GM23338 (cell line): ENCODE data around the gene KMT2E. TPM values are rescaled to one million over a fixed set of nuclear protein-coding genes. Genes with fewer than 3 reads are reported as not detected.

Experiments used
- ATAC-seq: fragments of 200-7000 bp; cut with Tn5 transposase; 3 replicates; pipeline ENCODE4 v1.9.1; 2020
- DNase-seq: peaks from one replicate; pipeline ENCODE4 v3.0.0-alpha.2; 2015; ENCODE audit warnings: low spot score
- H2AFZ ChIP-seq: fragments of 200-600 bp; sonication (generic); 2 replicates; pipeline ENCODE4 v1.8.0; 2016; ENCODE audit warnings: antibody characterized with exemption, mild to moderate bottlenecking, moderate library complexity
- H3F3A ChIP-seq: fragments of 200-600 bp; sonication (generic); replicated peaks from 2 replicates; pipeline ENCODE4 v1.8.0; 2017; ENCODE audit warnings: antibody characterized with exemption, mixed run types, low read depth
- H3K27ac ChIP-seq: fragments of 200-600 bp; sonication (generic); 2 replicates; pipeline ENCODE4 v1.6.1; 2016; ENCODE audit warnings: low read depth
- H3K27me3 ChIP-seq: fragments of 200-600 bp; sonication (generic); 2 replicates; pipeline ENCODE4 v1.8.0; 2016; ENCODE audit warnings: mild to moderate bottlenecking, mixed run types, moderate library complexity; ENCODE audit not compliant: insufficient read depth
- H3K36me3 ChIP-seq: fragments of 200-600 bp; sonication (generic); 2 replicates; pipeline ENCODE4 v1.8.0; 2016; ENCODE audit warnings: mild to moderate bottlenecking; ENCODE audit not compliant: insufficient read depth
- H3K4me1 ChIP-seq: fragments of 200-600 bp; sonication (generic); 2 replicates; pipeline ENCODE4 v1.8.0; 2016; ENCODE audit warnings: mild to moderate bottlenecking, moderate library complexity; ENCODE audit not compliant: insufficient read depth
- H3K4me2 ChIP-seq: fragments of 200-600 bp; sonication (generic); 2 replicates; pipeline ENCODE4 v1.7.1; 2017; ENCODE audit warnings: mixed run types
- H3K4me3 ChIP-seq: fragments of 200-600 bp; sonication (generic); 2 replicates; pipeline ENCODE4 v1.6.1; 2016; ENCODE audit warnings: mixed run types
- H3K79me2 ChIP-seq: fragments of 200-600 bp; sonication (generic); replicated peaks from 2 replicates; pipeline ENCODE4 v1.8.0; 2017; ENCODE audit warnings: mild to moderate bottlenecking; ENCODE audit not compliant: insufficient read depth
- H3K9me2 ChIP-seq: fragments of 200-600 bp; sonication (generic); 2 replicates; pipeline ENCODE4 v1.8.0; 2017; ENCODE audit not compliant: insufficient read depth
- H4K20me1 ChIP-seq: fragments of 200-600 bp; sonication (generic); replicated peaks from 2 replicates; pipeline ENCODE4 v1.8.0; 2017; ENCODE audit warnings: mild to moderate bottlenecking; ENCODE audit not compliant: insufficient read depth
- H3K27ac Mint-ChIP-seq: 2 replicates; pipeline ENCODE4 v1.8.0; 2020; ENCODE audit warnings: inconsistent platforms, mild to moderate bottlenecking, moderate library complexity, mixed read lengths
- H3K27me3 Mint-ChIP-seq: 3 replicates; pipeline ENCODE4 v1.8.0; 2022; ENCODE audit warnings: low read depth, mild to moderate bottlenecking, moderate library complexity, mixed read lengths, inconsistent platforms; ENCODE audit not compliant: insufficient read depth, poor library complexity
- H3K36me3 Mint-ChIP-seq: 3 replicates; pipeline ENCODE4 v1.8.0; 2021; ENCODE audit warnings: low read depth, mild to moderate bottlenecking, inconsistent platforms, moderate library complexity, mixed read lengths
- H3K4me1 Mint-ChIP-seq: 3 replicates; pipeline ENCODE4 v1.8.0; 2020; ENCODE audit warnings: mild to moderate bottlenecking, inconsistent platforms, mixed read lengths
- H3K4me3 Mint-ChIP-seq: 3 replicates; pipeline ENCODE4 v1.8.0; 2021; ENCODE audit warnings: moderate library complexity, mild to moderate bottlenecking, inconsistent platforms, mixed read lengths
- H3K9me3 Mint-ChIP-seq: 3 replicates; pipeline ENCODE4 v1.8.0; 2020; ENCODE audit warnings: moderate library complexity, mild to moderate bottlenecking, inconsistent platforms, mixed read lengths
- CREB1 ChIP-seq: fragments of 250-450 bp; sonication (Bioruptor Pico); IDR thresholded peaks from 2 replicates; pipeline ENCODE4 v1.5.0; 2020; ENCODE audit warnings: low read depth, mild to moderate bottlenecking, moderate library complexity
- CTCF ChIP-seq, 2 experiments: fragments of 200-600 bp in 1 of 2; sonication (generic) in 1 of 2; conservative IDR thresholded peaks; 2 replicates each; pipeline versions ENCODE4 v1.5.1 to v1.6.1; 2016 to 2017; ENCODE audit warnings: antibody characterized with exemption in 2 of 2, low read depth in 2 of 2, mild to moderate bottlenecking in 2 of 2, moderate library complexity in 1 of 2
- EZH2 ChIP-seq: fragments of 200-600 bp; sonication (generic); IDR thresholded peaks from one replicate; pipeline ENCODE4 v1.8.0; 2017; ENCODE audit warnings: antibody characterized with exemption, mild to moderate bottlenecking, low read depth; ENCODE audit not compliant: unreplicated experiment
- EZH2phosphoT487 ChIP-seq: fragments of 200-600 bp; sonication (generic); IDR thresholded peaks from one replicate; pipeline ENCODE4 v1.8.1; 2018; ENCODE audit warnings: antibody characterized with exemption; ENCODE audit not compliant: unreplicated experiment
- JUNB ChIP-seq: IDR thresholded peaks from one replicate; pipeline ENCODE4 v1.6.1; 2016; ENCODE audit warnings: antibody characterized with exemption; ENCODE audit not compliant: unreplicated experiment
- NANOG ChIP-seq: IDR thresholded peaks from 2 replicates; pipeline ENCODE4 v1.6.1; 2016; ENCODE audit warnings: antibody characterized with exemption, borderline replicate concordance
- POLR2AphosphoS5 ChIP-seq: IDR thresholded peaks from 2 replicates; pipeline ENCODE4 v1.6.1; 2016; ENCODE audit warnings: antibody characterized with exemption, low read depth
- STAT1 ChIP-seq: IDR thresholded peaks from one replicate; pipeline ENCODE4 v1.6.1; 2016; ENCODE audit warnings: antibody characterized with exemption; ENCODE audit not compliant: unreplicated experiment
- ZNF114 ChIP-seq: fragments of 250-450 bp; sonication (Bioruptor Pico); IDR thresholded peaks from 2 replicates; pipeline ENCODE4 v1.5.0; 2020; ENCODE audit warnings: mild to moderate bottlenecking, moderate library complexity
- ZNF331 ChIP-seq: fragments of 250-450 bp; sonication (Bioruptor Pico); IDR thresholded peaks from 2 replicates; pipeline ENCODE4 v1.5.0; 2020; ENCODE audit warnings: low read depth, mild to moderate bottlenecking, moderate library complexity
- ZNF462 ChIP-seq: fragments of 250-450 bp; sonication (Bioruptor Pico); IDR thresholded peaks from 2 replicates; pipeline ENCODE4 v1.5.0; 2020; ENCODE audit warnings: mild to moderate bottlenecking, moderate library complexity
- polyA plus RNA-seq: library from polyadenylated mRNA; unstranded; fragments of >200 nt; fragmentation: Nextera tagmentation; extraction: Ambion mirVana; gene quantifications from 2 replicates; pipeline ENCODE4 v1.2.1, GENCODE V29; 2016
- total RNA-seq: library from RNA; depleted of rRNA; stranded (reverse); fragments of >200 nt; shearing (Covaris generic); gene quantifications from 2 replicates; pipeline ENCODE4 v1.2.3, GENCODE V29; 2014
- TF ChIP-seq, protein P1 (sequence below): IDR thresholded peaks from 2 replicates; pipeline ENCODE4 v1.6.1; 2016; ENCODE audit warnings: antibody characterized with exemption
- TF ChIP-seq, protein P2 (sequence below): IDR thresholded peaks from one replicate; pipeline ENCODE4 v1.6.1; 2018; ENCODE audit warnings: antibody characterized with exemption; ENCODE audit not compliant: unreplicated experiment

The KMT2E gene
- total and polyA plus RNA-seq, 2 experiments from 2014 or later: 50.2 to 70.9 TPM

GRCh38 chr7:105060923-105061322 lies 46.9 kb downstream of the KMT2E start:
- H3F3A ChIP-seq: no peaks in the 10 kb centered on the region
- H3K4me3 ChIP-seq: no peak overlapping the region
- peaks cover 43% of the 10 kb centered on the region for H4K20me1 ChIP-seq
- H3K27me3 Mint-ChIP-seq: no peaks in the 10 kb centered on the region
- H3K27ac ChIP-seq: no peak overlapping the region
- peaks cover 15% of the 10 kb centered on the region; the same call in 2 of the 3 replicates for H3K36me3 Mint-ChIP-seq
- H3K36me3 ChIP-seq: peaks cover 6% of the 10 kb centered on the region; the same call in 1 of the 2 replicates
- ATAC-seq (no peak), DNase-seq (no peak)
- no peak overlapping the region for H2AFZ ChIP-seq
- H3K9me2 ChIP-seq: no peaks in the 10 kb centered on the region
- H3K4me3 Mint-ChIP-seq: no peak overlapping the region
- H3K4me1 Mint-ChIP-seq: peaks cover 17% of the 10 kb centered on the region; the same call in 2 of the 3 replicates
- TF ChIP-seq, protein P1, sequence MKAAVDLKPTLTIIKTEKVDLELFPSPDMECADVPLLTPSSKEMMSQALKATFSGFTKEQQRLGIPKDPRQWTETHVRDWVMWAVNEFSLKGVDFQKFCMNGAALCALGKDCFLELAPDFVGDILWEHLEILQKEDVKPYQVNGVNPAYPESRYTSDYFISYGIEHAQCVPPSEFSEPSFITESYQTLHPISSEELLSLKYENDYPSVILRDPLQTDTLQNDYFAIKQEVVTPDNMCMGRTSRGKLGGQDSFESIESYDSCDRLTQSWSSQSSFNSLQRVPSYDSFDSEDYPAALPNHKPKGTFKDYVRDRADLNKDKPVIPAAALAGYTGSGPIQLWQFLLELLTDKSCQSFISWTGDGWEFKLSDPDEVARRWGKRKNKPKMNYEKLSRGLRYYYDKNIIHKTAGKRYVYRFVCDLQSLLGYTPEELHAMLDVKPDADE: no peak
- TF ChIP-seq NANOG (no peak), ZNF331 (CRISPR knock-in tag) (no peak), STAT1 (no peak), EZH2 (no peak), JUNB (no peak), CREB1 (CRISPR knock-in tag) (no peak), ZNF462 (CRISPR knock-in tag) (no peak), ZNF114 (no peak), EZH2phosphoT487 (no peak), POLR2AphosphoS5 (no peak), CTCF (conservative IDR thresholded peaks at IDR 0.05; ENCODE audit: low read depth in 2 of 2) (no peak)
- TF ChIP-seq, protein P2, sequence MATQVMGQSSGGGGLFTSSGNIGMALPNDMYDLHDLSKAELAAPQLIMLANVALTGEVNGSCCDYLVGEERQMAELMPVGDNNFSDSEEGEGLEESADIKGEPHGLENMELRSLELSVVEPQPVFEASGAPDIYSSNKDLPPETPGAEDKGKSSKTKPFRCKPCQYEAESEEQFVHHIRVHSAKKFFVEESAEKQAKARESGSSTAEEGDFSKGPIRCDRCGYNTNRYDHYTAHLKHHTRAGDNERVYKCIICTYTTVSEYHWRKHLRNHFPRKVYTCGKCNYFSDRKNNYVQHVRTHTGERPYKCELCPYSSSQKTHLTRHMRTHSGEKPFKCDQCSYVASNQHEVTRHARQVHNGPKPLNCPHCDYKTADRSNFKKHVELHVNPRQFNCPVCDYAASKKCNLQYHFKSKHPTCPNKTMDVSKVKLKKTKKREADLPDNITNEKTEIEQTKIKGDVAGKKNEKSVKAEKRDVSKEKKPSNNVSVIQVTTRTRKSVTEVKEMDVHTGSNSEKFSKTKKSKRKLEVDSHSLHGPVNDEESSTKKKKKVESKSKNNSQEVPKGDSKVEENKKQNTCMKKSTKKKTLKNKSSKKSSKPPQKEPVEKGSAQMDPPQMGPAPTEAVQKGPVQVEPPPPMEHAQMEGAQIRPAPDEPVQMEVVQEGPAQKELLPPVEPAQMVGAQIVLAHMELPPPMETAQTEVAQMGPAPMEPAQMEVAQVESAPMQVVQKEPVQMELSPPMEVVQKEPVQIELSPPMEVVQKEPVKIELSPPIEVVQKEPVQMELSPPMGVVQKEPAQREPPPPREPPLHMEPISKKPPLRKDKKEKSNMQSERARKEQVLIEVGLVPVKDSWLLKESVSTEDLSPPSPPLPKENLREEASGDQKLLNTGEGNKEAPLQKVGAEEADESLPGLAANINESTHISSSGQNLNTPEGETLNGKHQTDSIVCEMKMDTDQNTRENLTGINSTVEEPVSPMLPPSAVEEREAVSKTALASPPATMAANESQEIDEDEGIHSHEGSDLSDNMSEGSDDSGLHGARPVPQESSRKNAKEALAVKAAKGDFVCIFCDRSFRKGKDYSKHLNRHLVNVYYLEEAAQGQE: no peak
- H3K9me3 Mint-ChIP-seq: no peaks in the 10 kb centered on the region
- H3K4me2 ChIP-seq: no peak overlapping the region
- H3K4me1 ChIP-seq: peaks cover 13% of the 10 kb centered on the region
- H3K27ac Mint-ChIP-seq: no peak overlapping the region
- H3K79me2 ChIP-seq: peaks cover 75% of the 10 kb centered on the region
- no peaks in the 10 kb centered on the region for H3K27me3 ChIP-seq
